CD4-positive, alpha-beta T cell treated with Interleukin-15 for 4 hours (primary cell): ENCODE results near the gene PRR36.
"Not testable (repeated sequence)": the region's sequence is repeated elsewhere in the genome, so short reads cannot be mapped to it uniquely, and the experiment has no call there.

ENCODE experiments used
- DNase-seq: peaks from one replicate; pipeline ENCODE4 v3.0.0-alpha.2; 2020; ENCODE audit warnings: low spot score

Gene PRR36

DNA sequence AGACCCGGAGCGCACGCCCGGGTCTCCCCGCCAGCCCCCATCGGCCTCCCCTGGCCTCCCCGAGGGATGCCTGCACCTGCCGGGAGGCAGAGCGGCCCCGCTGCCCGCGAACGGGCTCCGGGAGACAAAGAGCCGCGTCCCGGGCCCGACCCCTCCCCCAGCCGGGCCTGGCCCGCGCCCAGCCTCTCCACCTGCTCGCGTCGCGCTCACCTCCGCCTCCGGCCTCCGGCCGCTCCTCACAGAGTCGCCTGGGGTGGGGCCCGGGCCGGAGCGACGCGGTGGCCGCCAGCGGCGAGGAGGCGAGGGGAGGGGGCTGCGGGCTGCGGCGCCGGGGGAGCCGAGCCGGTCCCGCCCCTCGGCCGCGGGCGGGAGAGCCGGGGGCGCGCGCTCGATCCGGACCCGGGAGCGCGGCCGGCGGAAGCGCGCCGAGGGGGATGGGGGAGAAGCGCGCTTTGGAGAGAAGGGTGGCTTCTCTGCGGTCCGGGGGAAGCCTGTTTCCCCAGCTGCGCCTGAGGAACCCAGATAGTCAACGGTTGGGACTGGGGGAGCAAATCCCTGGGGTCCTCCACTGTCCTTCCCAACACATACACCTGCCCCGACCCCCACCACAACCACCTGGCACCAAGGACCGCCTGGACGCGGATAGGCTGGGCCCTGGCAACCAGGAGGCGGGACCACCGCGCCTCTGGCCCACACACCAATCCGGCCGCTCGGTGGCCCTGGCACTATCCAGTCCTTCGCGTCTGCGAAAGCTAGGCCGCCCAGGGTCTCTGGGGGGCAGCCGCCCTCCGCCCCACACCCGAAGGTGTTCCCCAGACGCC, at the start of gene PRR36:
Gene PRR36 (minus strand): TSS at position 315 of the 821 bp plus-strand sequence. CDS start 701 bp downstream, outside the sequence.
- DNase-seq, result no peak

GRCh38 chr19:7923295-7924191, 49.4 kb upstream of the PRR36 start:
- no peak for DNase-seq

DNA sequence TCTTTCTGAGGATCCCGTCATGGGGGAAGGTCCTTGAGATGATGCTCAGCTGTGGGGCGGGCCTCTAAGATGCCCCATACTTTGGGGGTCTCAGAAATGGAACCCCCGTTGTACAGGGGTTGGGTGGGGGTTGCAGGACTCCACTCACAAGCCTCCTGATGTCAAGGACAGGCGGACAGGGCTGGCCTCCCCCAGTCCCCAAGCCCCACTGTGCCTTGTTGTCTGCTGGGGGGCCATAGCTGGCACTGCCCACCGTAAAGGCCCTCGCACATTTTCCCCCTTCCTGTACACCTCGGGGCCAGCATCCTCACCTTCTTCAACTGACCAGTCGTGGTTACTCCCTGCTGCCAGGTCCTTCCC, 48.6 kb upstream of the PRR36 start:
- DNase-seq, result no peak

- DNase-seq, result no peak
Observed at GRCh38 chr19:7921967-7922835, 48.0 kb upstream of the PRR36 start.

GRCh38 chr19:7921302-7921966, 47.2 kb upstream of the PRR36 start:
- DNase-seq, result no peak

DNA sequence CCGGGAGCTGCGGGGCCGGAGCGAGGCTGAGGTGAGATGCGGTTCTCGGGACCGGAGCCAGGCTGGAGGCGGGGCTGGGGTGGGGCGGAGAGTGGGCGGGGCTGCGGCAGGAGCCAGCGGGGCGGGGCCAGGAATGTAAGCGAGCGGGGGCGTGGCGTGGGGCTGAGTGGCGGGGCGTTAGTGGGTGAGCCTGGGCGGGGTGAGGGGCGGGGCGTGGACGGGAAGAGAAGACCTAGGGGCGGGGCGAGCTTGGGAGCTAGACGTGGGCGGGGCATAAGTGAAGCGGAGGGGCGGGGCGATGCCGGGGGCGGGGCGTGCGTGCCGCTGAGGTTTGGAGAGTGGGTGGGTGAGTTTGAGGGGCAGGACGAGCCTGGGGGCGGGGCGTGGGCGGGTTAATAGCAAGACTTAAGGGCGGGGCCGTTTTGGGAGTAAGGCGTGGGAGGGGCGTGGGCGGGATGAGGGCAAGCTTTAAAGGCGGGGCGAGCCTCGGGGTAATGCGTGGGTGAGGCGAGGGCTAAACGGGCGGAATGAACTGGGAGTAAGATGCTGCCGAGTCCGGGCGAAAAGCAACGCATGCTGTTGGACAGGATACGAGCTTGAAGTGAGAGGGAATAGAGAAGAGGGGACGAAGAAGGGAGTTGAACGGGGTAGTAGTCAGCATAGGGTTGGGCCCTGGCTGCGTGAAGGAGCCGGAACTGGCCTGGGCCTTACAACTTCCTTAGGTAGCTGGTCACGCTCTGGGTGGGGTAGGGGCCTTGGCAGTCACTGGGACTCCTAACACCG, 46.5 kb upstream of the PRR36 start:
- peak; percentile 99 for DNase-seq

GRCh38 chr19:7919610-7920518, 45.7 kb upstream of the PRR36 start, which contains the start of gene SNAPC2:
Gene SNAPC2, plus strand, starts transcription at chr19:7920338. Its CDS starts 29 bp downstream, at chr19:7920367.
- DNase-seq, result peak; percentile 97

- DNase-seq, result no peak
Observed at GRCh38 chr19:7918615-7919421, 44.6 kb upstream of the PRR36 start.

GRCh38 chr19:7918062-7918614, 43.9 kb upstream of the PRR36 start:
- DNase-seq, result not testable (repeated sequence)

DNA sequence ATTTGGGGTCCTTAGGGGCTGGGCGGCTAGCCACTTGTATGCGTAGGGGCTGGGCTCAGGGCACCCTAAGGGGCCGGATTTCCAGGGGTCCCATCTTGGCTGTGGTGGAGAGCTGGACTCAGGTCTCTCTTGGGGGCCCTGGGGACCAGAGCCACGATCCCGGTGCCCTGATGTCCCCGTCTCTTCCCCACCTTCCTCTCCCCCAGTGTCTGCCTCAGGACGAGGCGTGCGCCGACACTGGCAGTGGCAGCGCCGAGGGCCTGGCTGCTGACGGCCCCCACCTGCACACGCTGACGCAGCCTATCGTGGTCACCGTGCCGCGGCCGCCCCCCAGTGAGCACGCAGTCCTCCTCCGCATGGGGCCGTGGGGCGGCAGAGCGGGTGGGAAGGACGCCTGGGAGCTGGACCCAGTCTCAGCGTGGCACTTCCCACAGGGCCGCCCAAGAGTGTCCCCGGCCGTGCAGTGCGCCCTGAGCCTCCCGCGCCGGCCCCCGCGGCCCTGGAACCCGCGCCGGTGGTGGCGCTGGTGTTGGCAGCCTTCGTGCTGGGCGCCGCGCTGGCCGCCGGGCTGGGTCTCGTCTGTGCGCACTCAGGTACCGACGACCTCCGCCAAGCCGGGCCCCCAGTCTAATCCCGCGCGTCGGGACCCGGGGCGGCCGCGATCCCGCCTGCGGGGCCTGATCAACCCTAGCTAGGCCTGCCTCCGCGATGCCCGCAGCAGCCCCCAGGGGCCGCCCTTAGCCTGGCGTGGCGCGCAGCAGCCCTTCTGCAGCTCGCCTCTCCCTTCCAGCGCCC, 43.3 kb upstream of the PRR36 start:
- DNase-seq, result peak; percentile 53

- DNase-seq, result no peak
Observed at GRCh38 chr19:7916955-7917266, 42.7 kb upstream of the PRR36 start.

DNA sequence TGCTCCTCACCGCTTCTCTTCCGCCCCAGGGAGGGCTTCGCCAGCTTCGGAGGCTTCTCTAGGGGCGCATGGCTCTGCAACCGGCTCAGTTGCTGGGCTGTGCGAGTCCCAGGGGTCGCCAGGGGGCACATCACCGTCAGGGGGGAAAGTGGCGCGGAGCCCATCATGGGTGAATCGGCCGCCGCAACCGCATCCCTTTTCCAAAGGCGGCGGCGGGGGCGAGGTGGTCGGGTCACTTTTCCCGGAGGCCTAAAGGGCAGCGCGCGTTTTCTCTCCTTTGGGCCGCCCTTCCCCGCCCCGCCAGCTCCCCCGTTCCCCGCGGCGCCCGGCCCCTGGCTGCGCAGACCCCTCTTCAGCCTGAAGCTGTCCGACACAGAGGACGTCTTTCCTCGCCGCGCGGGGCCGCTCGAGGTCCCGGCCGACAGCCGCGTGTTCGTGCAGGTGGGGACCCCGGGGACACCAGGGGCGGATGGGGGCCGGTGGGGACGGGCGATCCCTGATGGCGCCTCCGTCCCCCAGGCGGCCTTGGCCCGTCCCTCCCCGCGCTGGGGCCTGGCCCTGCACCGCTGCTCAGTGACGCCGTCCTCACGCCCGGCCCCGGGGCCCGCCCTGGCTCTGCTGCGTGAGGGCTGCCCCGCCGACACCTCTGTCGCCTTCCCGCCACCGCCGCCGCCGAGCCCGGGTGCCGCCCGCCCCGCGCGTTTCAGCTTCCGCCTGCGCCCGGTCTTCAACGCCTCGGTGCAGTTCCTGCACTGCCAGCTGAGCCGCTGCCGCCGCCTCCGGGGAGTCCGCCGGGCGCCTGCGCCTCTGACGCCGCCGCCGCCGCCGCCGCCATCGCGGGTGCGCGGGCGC, 42.1 kb upstream of the PRR36 start:
- peak; percentile 32 for DNase-seq

DNA sequence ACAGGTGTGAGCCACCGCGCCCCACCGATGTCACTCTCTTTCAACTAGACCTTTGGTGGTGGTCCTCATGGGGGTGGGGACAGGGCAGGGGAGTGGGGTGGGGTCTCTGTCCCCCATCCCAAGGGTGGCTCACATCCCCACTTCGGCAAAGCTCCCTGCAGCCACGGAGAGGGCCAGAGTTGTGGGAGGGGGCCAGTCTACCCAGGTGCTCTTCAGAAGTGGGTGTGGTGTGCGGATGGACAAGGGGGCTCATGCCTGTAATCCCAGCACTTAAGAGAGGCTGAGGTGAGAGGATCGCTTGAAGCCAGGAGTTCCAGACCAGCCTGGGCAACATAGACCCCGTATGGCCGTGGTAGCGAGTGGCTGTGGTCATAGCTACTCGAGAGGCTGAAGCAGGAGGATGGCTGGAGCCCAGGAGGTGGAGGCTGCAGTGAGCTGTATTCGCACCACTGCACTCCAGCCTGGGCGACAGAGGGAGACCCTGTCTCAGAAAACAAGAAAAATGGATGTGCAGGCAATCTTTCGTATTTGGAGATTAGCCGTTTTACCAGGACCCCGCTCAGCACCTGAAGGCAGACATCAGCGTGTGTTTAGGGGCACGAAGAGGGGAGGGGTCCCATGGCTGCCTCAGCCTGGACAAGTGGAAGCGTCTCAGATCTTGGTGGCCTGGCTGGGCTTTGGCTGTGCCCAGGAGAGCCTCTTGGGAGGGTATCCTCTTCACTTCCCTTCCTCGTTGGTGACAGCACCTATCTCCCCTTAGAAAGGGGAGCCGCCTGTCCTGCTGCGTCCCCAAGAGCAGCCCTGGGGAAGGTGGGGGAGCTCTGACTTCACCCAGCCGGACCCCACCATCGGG, 41.3 kb upstream of the PRR36 start:
- DNase-seq, result no peak

DNA sequence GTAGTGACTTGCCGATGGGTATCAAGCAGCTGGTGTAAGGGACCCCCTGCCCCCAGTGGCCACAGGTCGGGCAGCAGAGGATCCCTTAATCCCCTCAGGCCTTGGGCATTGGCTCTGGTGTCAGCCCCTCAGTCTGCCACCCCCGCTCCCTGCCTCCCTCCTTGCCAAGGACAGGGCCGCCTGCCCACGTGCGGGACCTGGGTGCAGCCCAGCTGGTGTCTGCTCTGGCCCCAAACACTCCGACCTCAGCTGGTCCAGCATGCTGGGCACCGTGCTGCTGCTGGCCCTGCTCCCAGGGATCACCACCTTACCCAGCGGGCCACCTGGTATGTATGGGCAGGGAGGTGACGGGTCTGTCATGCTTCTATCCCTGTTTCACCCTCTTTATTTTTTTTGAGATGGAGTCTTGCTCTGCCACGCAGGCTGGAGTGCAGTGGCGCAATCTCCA, 40.4 kb upstream of the PRR36 start, which contains the start of gene TGFBR3L:
Gene TGFBR3L (plus strand): TSS at position 233 of the 448 bp plus-strand sequence.
- no peak for DNase-seq

DNA sequence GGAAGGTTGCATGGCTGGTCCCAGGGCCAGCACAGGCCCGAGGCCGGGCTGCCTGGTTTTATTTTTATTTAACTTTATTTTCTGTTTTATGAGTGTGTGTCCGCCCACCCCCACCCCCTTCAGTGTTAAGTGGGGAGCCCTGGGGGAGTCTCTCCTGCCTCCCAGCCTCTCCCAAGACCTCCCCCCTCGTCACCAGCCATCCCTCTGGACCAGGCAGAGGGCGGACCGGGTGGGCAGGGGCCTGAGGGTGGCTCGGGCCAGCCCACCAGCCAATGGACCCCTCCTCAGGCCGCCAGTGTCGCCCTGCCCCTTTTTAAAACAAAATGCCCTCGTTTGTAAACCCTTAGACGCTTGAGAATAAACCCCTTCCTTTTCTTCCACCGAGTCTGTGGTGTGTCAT, 39.9 kb upstream of the PRR36 start:
- DNase-seq, result no peak

GRCh38 chr19:7913652-7914051, 39.5 kb upstream of the PRR36 start:
- DNase-seq, result no peak
